H9 (cell line): ENCODE measurements around the gene NCOA1. TPM values are rescaled to one million over a fixed set of nuclear protein-coding genes. Genes with fewer than 3 reads are reported as not detected.

Source experiments
- DNase-seq: peaks from one replicate; pipeline ENCODE4 v3.0.0-alpha.2; 2017
- H2AFZ ChIP-seq: one replicate; pipeline ENCODE4 v1.6.1; 2013; ENCODE audit warnings: mild to moderate bottlenecking, low read length, control low read depth, moderate library complexity
- H2AK5ac ChIP-seq: 2 replicates; pipeline ENCODE4 v1.6.1; 2013; ENCODE audit warnings: low read length, control low read depth, mixed read lengths; ENCODE audit not compliant: insufficient read length
- H2BK120ac ChIP-seq: one replicate; pipeline ENCODE4 v1.6.1; 2013; ENCODE audit warnings: low read depth, mild to moderate bottlenecking, low read length, control low read depth, inconsistent platforms; ENCODE audit not compliant: poor library complexity, severe bottlenecking
- H2BK12ac ChIP-seq: 2 replicates; pipeline ENCODE4 v1.6.1; 2013; ENCODE audit warnings: low read length, control low read depth, mixed read lengths, low read depth; ENCODE audit not compliant: insufficient read length
- H2BK15ac ChIP-seq: 2 replicates; pipeline ENCODE4 v1.6.1; 2013; ENCODE audit warnings: low read depth, low read length, control low read depth
- H2BK20ac ChIP-seq: one replicate; pipeline ENCODE4 v1.6.1; 2013; ENCODE audit warnings: low read depth, mild to moderate bottlenecking, low read length, control low read depth, inconsistent platforms; ENCODE audit not compliant: poor library complexity, severe bottlenecking
- H2BK5ac ChIP-seq: 2 replicates; pipeline ENCODE4 v1.6.1; 2013; ENCODE audit warnings: low read length, control low read depth, mixed read lengths; ENCODE audit not compliant: insufficient read length
- H3K14ac ChIP-seq: 2 replicates; pipeline ENCODE4 v1.6.1; 2013; ENCODE audit warnings: low read length, control low read depth; ENCODE audit not compliant: insufficient read depth
- H3K18ac ChIP-seq: 2 replicates; pipeline ENCODE4 v1.6.1; 2013; ENCODE audit warnings: low read depth, mild to moderate bottlenecking, mixed read lengths, low read length, control low read depth; ENCODE audit not compliant: insufficient read length
- H3K23ac ChIP-seq: 2 replicates; pipeline ENCODE4 v1.6.1; 2013; ENCODE audit warnings: low read length, control low read depth, mixed read lengths, low read depth; ENCODE audit not compliant: insufficient read length
- H3K23me2 ChIP-seq: 2 replicates; pipeline ENCODE4 v1.6.1; 2013; ENCODE audit warnings: low read depth, mild to moderate bottlenecking, mixed read lengths, low read length, control low read depth; ENCODE audit not compliant: insufficient read length, poor library complexity, severe bottlenecking
- H3K27ac ChIP-seq: 2 replicates; pipeline ENCODE4 v1.5.1; 2013; ENCODE audit warnings: low read length, control low read depth, mixed read lengths, low read depth; ENCODE audit not compliant: insufficient read length
- H3K27me3 ChIP-seq: 2 replicates; pipeline ENCODE4 v1.6.1; 2013; ENCODE audit warnings: low read length, control low read depth, inconsistent platforms; ENCODE audit not compliant: insufficient read depth
- H3K4ac ChIP-seq: 2 replicates; pipeline ENCODE4 v1.6.1; 2013; ENCODE audit warnings: low read depth, mild to moderate bottlenecking, control low read depth, inconsistent platforms, low read length, moderate library complexity
- H3K4me1 ChIP-seq: 2 replicates; pipeline ENCODE4 v1.6.1; 2013; ENCODE audit warnings: low read length, control low read depth, inconsistent platforms; ENCODE audit not compliant: insufficient read depth
- H3K4me2 ChIP-seq: 2 replicates; pipeline ENCODE4 v1.6.1; 2013; ENCODE audit warnings: low read length, control low read depth, mixed read lengths; ENCODE audit not compliant: insufficient read length, insufficient read depth
- H3K56ac ChIP-seq: 2 replicates; pipeline ENCODE4 v1.6.1; 2013; ENCODE audit warnings: low read depth, mild to moderate bottlenecking, mixed read lengths, low read length, control low read depth; ENCODE audit not compliant: insufficient read length
- H3K79me1 ChIP-seq: 2 replicates; pipeline ENCODE4 v1.6.1; 2013; ENCODE audit warnings: low read depth, mild to moderate bottlenecking, moderate library complexity, low read length, control low read depth, inconsistent platforms; ENCODE audit not compliant: insufficient read depth, poor library complexity, severe bottlenecking
- H3K79me2 ChIP-seq: 2 replicates; pipeline ENCODE4 v1.6.1; 2013; ENCODE audit warnings: low read length, control low read depth, inconsistent platforms; ENCODE audit not compliant: insufficient read depth
- H3K9ac ChIP-seq: 2 replicates; pipeline ENCODE4 v1.6.1; 2013; ENCODE audit warnings: low read length, control low read depth, mixed read lengths; ENCODE audit not compliant: insufficient read length; ENCODE audit errors: extremely low read depth
- H3K9me3 ChIP-seq: one replicate; pipeline ENCODE4 v1.6.1; 2013; ENCODE audit warnings: low read depth, low read length, inconsistent platforms; ENCODE audit not compliant: control insufficient read depth
- H3T11ph ChIP-seq: one replicate; pipeline ENCODE4 v1.6.1; 2013; ENCODE audit warnings: mild to moderate bottlenecking, low read length, control low read depth, inconsistent platforms
- H4K20me1 ChIP-seq: one replicate; pipeline ENCODE4 v1.6.1; 2013; ENCODE audit not compliant: control insufficient read depth, insufficient read length, insufficient read depth
- H4K5ac ChIP-seq: 2 replicates; pipeline ENCODE4 v1.6.1; 2013; ENCODE audit warnings: low read depth, mild to moderate bottlenecking, mixed read lengths, low read length, control low read depth; ENCODE audit not compliant: insufficient read length
- H4K8ac ChIP-seq: replicated peaks from 2 replicates; pipeline ENCODE4 v1.6.1; 2013; ENCODE audit warnings: low read length, control low read depth, mixed read lengths, low read depth; ENCODE audit not compliant: insufficient read length
- H4K91ac ChIP-seq: 2 replicates; pipeline ENCODE4 v1.6.1; 2013; ENCODE audit warnings: low read depth, mild to moderate bottlenecking, moderate library complexity, mixed read lengths, low read length, control low read depth; ENCODE audit not compliant: insufficient read length
- H3K27ac Mint-ChIP-seq, 3 experiments: 2 replicates in 2 of 3; 3 replicates in 1 of 3; pipeline ENCODE4 v1.8.0; 2020 to 2021; ENCODE audit warnings: mixed read lengths in 3 of 3, mild to moderate bottlenecking in 1 of 3, moderate library complexity in 1 of 3
- H3K27me3 Mint-ChIP-seq: 2 replicates; pipeline ENCODE4 v1.8.0; 2021; ENCODE audit warnings: low read depth, mild to moderate bottlenecking, moderate library complexity, mixed read lengths
- H3K36me3 Mint-ChIP-seq, 3 experiments: 2 replicates in 2 of 3; 3 replicates in 1 of 3; pipeline ENCODE4 v1.8.0; 2020 to 2021; ENCODE audit warnings: low read depth in 3 of 3, mixed read lengths in 3 of 3; ENCODE audit not compliant: insufficient read depth in 1 of 3
- H3K4me1 Mint-ChIP-seq, 2 experiments: 2 replicates each; pipeline ENCODE4 v1.8.0; 2020; ENCODE audit warnings: mixed read lengths in 2 of 2
- H3K4me3 Mint-ChIP-seq, 2 experiments: 2 replicates in 1 of 2; 3 replicates in 1 of 2; pipeline ENCODE4 v1.8.0; 2020 to 2021; ENCODE audit warnings: mild to moderate bottlenecking in 2 of 2, mixed read lengths in 2 of 2, moderate library complexity in 1 of 2
- H3K9me3 Mint-ChIP-seq, 2 experiments: 2 replicates in 1 of 2; 3 replicates in 1 of 2; pipeline ENCODE4 v1.8.0; 2020; ENCODE audit warnings: mild to moderate bottlenecking in 2 of 2, mixed read lengths in 2 of 2, moderate library complexity in 1 of 2
- CTCF ChIP-seq: fragments of 200-600 bp; sonication (generic); conservative IDR thresholded peaks from 3 replicates; pipeline ENCODE4 v1.8.0; 2021; ENCODE audit warnings: antibody characterized with exemption, mild to moderate bottlenecking
- WGBS: extraction: QIAGEN DNeasy Blood & Tissue Kit; methylation state at CpG from one replicate; pipeline ENCODE4 v1.1.7; 2013; ENCODE audit warnings: missing lambda C conversion rate, low lambda C conversion rate, mixed read lengths; ENCODE audit not compliant: insufficient read length; ENCODE audit errors: extremely low coverage; 5-methylcytosine and 5-hydroxymethylcytosine counted together
- total RNA-seq: library from RNA; stranded (reverse); gene quantifications from 2 replicates; pipeline ENCODE4 v1.2.1, GENCODE V29; 2021

NCOA1 gene
- total RNA-seq, 1 experiment from 2014 or later = 14.8 TPM

GRCh38 chr2:24566630-24567029 lies 75.6 kb downstream of the NCOA1 start:
- Histone ChIP-seq H4K91ac (no peak overlapping the region), H2BK5ac (no peak overlapping the region), H3K9me3 (peaks cover 15% of the 10 kb centered on the region), H2BK120ac (no peak overlapping the region), H4K5ac (no peak overlapping the region), H3K79me1 (no peaks in the 10 kb centered on the region), H3K14ac (no peak overlapping the region), H3K27me3 (no peaks in the 10 kb centered on the region), H3K27ac (no peak overlapping the region), H3K9ac (no peak overlapping the region), H3K23me2 (no peaks in the 10 kb centered on the region), H3K4me1 (no peaks in the 10 kb centered on the region), H3K79me2 (no peaks in the 10 kb centered on the region), H4K20me1 (no peaks in the 10 kb centered on the region), H3K56ac (no peak overlapping the region), H3T11ph (no peak overlapping the region), H3K4me2 (no peak overlapping the region), H3K4ac (no peak overlapping the region), H4K8ac (no peak overlapping the region), H2AFZ (no peak overlapping the region), H2BK15ac (no peak overlapping the region), H3K23ac (no peak overlapping the region), H2BK20ac (no peak overlapping the region), H2BK12ac (no peak overlapping the region), H2AK5ac (no peak overlapping the region), H3K18ac (no peak overlapping the region)
- TF ChIP-seq CTCF = no peak
- no peak overlapping the region for H3K27ac Mint-ChIP-seq
- H3K4me1 Mint-ChIP-seq = peaks cover 8 to 12% of the 10 kb centered on the region in 2 experiments; a peak in 3 of 4 replicates
- peaks cover 16 to 31% (median 24%) of the 10 kb centered on the region in 3 experiments for H3K36me3 Mint-ChIP-seq
- DNase-seq = no peak
- H3K9me3 Mint-ChIP-seq = peaks cover 15 to 18% of the 10 kb centered on the region in 2 experiments
- no peaks in the 10 kb centered on the region for H3K27me3 Mint-ChIP-seq
- H3K4me3 Mint-ChIP-seq = no peak overlapping the region
- WGBS = no CpG with 5 or more reads among the region's 7 CpGs
